HEK293 (cell line): ENCODE measurements around the gene MTA1.

Experiments
- GLIS1 ChIP-seq: fragments of 450-650 bp; formaldehyde crosslinking; IDR thresholded peaks from 2 replicates; pipeline ENCODE4 v1.5.1; 2016; ENCODE audit warnings: missing biosample characterization, missing genetic modification characterization
- KLF16 ChIP-seq: fragments of 450-650 bp; formaldehyde crosslinking; IDR thresholded peaks from 2 replicates; pipeline ENCODE4 v1.5.1; 2017; ENCODE audit warnings: missing biosample characterization, missing genetic modification characterization
- TCF7L2 ChIP-seq: IDR thresholded peaks from 2 replicates; pipeline ENCODE4 v1.6.1; 2011; ENCODE audit warnings: low read depth, mild to moderate bottlenecking, inconsistent platforms, low read length, moderate library complexity, borderline replicate concordance
- ZBTB20 ChIP-seq: fragments of 450-650 bp; formaldehyde crosslinking; IDR thresholded peaks from 2 replicates; pipeline ENCODE4 v1.5.1; 2016; ENCODE audit warnings: missing biosample characterization, missing genetic modification characterization
- ZNF121 ChIP-seq: fragments of 450-650 bp; formaldehyde crosslinking; IDR thresholded peaks from 2 replicates; pipeline ENCODE4 v1.5.1; 2016; ENCODE audit warnings: missing biosample characterization, missing genetic modification characterization
- ZNF24 ChIP-seq: fragments of 450-650 bp; formaldehyde crosslinking; IDR thresholded peaks from 2 replicates; pipeline ENCODE4 v1.5.1; 2016; ENCODE audit warnings: missing biosample characterization, missing genetic modification characterization
- ZNF274 ChIP-seq, 2 experiments: fragments of 200-500 bp in 1 of 2; fragments of 450-650 bp in 1 of 2; sonication (Bioruptor generic) in 1 of 2; formaldehyde crosslinking in 1 of 2; IDR thresholded peaks; 2 replicates each; pipeline versions ENCODE4 v1.5.1 to v1.6.1; 2014 to 2016; ENCODE audit warnings: borderline replicate concordance in 1 of 2, inconsistent platforms in 1 of 2, low read length in 1 of 2, missing biosample characterization in 1 of 2, missing genetic modification characterization in 1 of 2
- ZNF777 ChIP-seq: fragments of 450-650 bp; formaldehyde crosslinking; IDR thresholded peaks from 2 replicates; pipeline ENCODE4 v1.5.1; 2017; ENCODE audit warnings: missing biosample characterization, missing genetic modification characterization, borderline replicate concordance
- ZSCAN30 ChIP-seq: fragments of 450-650 bp; IDR thresholded peaks from 2 replicates; pipeline ENCODE4 v1.5.1; 2018; ENCODE audit warnings: missing biosample characterization, mild to moderate bottlenecking, missing genetic modification characterization, moderate library complexity
- TF ChIP-seq, protein P1 (sequence below): fragments of 450-650 bp; formaldehyde crosslinking; IDR thresholded peaks from 2 replicates; pipeline ENCODE4 v1.5.1; 2016; ENCODE audit warnings: missing biosample characterization, missing genetic modification characterization
- TF ChIP-seq, protein P2 (sequence below): fragments of 450-650 bp; formaldehyde crosslinking; IDR thresholded peaks from 2 replicates; pipeline ENCODE4 v1.5.1; 2016; ENCODE audit warnings: missing biosample characterization, missing genetic modification characterization, low read depth
- TF ChIP-seq, protein P3 (sequence below): fragments of 450-650 bp; formaldehyde crosslinking; IDR thresholded peaks from 2 replicates; pipeline ENCODE4 v1.5.1; 2016; ENCODE audit warnings: missing biosample characterization, missing genetic modification characterization

DNA sequence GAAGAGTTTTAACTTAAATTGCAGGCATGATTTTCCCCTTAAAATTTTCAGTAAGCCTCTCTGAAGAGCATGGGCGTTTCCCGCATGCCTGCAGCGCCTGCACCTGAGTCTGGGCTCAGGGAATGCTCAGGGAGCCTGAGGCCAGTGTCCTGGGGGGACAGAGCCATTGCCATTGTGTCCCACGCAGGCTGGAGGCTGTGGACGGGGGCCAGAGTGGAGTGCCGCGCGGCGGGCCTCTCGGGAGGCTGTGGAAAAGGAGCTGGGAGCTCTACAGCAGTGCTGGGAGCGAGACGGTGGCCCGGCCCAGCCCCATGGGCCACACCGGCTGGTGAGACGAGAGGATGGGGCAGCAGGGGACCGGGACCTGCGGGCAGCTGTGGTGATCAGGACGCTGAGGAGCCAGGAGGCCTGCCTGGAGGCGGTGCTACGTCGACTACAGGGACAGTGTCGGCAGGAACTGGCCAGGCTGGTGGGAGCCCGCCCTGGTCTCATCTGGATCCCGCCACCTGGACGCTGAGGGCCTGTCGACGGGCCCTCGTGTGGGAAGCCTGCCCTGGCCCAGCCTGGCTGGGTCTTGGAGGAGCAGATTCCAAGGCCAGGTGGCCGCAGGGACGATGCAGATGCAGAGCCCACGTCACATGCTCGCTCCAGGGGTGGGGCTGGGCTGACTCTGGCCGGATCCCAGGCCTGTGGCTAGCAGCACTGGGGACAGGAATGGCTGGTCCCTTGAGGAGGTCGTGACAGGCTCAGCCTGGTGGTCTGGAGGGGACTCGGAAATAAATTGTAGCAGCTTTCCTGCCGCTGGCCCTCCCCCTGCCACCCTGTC, 79.0 kb downstream of the MTA1 start:
- TF ChIP-seq, protein P1, sequence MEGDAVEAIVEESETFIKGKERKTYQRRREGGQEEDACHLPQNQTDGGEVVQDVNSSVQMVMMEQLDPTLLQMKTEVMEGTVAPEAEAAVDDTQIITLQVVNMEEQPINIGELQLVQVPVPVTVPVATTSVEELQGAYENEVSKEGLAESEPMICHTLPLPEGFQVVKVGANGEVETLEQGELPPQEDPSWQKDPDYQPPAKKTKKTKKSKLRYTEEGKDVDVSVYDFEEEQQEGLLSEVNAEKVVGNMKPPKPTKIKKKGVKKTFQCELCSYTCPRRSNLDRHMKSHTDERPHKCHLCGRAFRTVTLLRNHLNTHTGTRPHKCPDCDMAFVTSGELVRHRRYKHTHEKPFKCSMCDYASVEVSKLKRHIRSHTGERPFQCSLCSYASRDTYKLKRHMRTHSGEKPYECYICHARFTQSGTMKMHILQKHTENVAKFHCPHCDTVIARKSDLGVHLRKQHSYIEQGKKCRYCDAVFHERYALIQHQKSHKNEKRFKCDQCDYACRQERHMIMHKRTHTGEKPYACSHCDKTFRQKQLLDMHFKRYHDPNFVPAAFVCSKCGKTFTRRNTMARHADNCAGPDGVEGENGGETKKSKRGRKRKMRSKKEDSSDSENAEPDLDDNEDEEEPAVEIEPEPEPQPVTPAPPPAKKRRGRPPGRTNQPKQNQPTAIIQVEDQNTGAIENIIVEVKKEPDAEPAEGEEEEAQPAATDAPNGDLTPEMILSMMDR (tag by site-specific recombination), result no peak
- TF ChIP-seq ZNF121 (no peak), TCF7L2 (no peak), ZNF274 (IDR thresholded peaks at IDR 0.05; ENCODE audit: low read length) (no peak), ZNF274 (tag by site-specific recombination; IDR thresholded peaks at IDR 0.05; ENCODE audit: borderline replicate concordance) (no peak), GLIS1 (tag by site-specific recombination) (no peak), ZNF24 (no peak), KLF16 (no peak), ZNF777 (tag by site-specific recombination) (no peak), ZBTB20 (no peak), ZSCAN30 (no peak)
- TF ChIP-seq, protein P2, sequence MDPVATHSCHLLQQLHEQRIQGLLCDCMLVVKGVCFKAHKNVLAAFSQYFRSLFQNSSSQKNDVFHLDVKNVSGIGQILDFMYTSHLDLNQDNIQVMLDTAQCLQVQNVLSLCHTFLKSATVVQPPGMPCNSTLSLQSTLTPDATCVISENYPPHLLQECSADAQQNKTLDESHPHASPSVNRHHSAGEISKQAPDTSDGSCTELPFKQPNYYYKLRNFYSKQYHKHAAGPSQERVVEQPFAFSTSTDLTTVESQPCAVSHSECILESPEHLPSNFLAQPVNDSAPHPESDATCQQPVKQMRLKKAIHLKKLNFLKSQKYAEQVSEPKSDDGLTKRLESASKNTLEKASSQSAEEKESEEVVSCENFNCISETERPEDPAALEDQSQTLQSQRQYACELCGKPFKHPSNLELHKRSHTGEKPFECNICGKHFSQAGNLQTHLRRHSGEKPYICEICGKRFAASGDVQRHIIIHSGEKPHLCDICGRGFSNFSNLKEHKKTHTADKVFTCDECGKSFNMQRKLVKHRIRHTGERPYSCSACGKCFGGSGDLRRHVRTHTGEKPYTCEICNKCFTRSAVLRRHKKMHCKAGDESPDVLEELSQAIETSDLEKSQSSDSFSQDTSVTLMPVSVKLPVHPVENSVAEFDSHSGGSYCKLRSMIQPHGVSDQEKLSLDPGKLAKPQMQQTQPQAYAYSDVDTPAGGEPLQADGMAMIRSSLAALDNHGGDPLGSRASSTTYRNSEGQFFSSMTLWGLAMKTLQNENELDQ, result no peak
- TF ChIP-seq, protein P3, sequence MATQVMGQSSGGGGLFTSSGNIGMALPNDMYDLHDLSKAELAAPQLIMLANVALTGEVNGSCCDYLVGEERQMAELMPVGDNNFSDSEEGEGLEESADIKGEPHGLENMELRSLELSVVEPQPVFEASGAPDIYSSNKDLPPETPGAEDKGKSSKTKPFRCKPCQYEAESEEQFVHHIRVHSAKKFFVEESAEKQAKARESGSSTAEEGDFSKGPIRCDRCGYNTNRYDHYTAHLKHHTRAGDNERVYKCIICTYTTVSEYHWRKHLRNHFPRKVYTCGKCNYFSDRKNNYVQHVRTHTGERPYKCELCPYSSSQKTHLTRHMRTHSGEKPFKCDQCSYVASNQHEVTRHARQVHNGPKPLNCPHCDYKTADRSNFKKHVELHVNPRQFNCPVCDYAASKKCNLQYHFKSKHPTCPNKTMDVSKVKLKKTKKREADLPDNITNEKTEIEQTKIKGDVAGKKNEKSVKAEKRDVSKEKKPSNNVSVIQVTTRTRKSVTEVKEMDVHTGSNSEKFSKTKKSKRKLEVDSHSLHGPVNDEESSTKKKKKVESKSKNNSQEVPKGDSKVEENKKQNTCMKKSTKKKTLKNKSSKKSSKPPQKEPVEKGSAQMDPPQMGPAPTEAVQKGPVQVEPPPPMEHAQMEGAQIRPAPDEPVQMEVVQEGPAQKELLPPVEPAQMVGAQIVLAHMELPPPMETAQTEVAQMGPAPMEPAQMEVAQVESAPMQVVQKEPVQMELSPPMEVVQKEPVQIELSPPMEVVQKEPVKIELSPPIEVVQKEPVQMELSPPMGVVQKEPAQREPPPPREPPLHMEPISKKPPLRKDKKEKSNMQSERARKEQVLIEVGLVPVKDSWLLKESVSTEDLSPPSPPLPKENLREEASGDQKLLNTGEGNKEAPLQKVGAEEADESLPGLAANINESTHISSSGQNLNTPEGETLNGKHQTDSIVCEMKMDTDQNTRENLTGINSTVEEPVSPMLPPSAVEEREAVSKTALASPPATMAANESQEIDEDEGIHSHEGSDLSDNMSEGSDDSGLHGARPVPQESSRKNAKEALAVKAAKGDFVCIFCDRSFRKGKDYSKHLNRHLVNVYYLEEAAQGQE, result no peak
